H1 (cell line): ENCODE data around the gene WNK2. TPM values are rescaled to one million over a fixed set of nuclear protein-coding genes. Genes with fewer than 3 reads are reported as not detected.

ENCODE experiments used
- CTCF ChIA-PET: fragments of 300-600 bp; sonication (Branson Sonifier 250); formaldehyde crosslinking; loops from one replicate; lab custom pipeline; 2021; ENCODE audit not compliant: partially characterized antibody; lab: Charles Lee
- POLR2A ChIA-PET: fragments of 300-600 bp; sonication (Branson Sonifier 250); formaldehyde crosslinking; loops from one replicate; lab custom pipeline; 2021; ENCODE audit warnings: inconsistent platforms; ENCODE audit not compliant: partially characterized antibody; lab: Charles Lee
- DNase-seq, 2 experiments: peaks; one replicate each; pipeline versions ENCODE4 v3.0.0 to v3.0.0-alpha.2; 2010 to 2022; ENCODE audit warnings: low spot score in 2 of 2, low read depth in 1 of 2, mixed read lengths in 1 of 2
- FAIRE-seq: peaks from 2 replicates; lab custom pipeline; 2011; peaks lifted over from hg19 to GRCh38; lab: Jason Lieb, UNC
- H2AFZ ChIP-seq: 2 replicates; pipeline ENCODE4 v1.8.1; 2012; ENCODE audit warnings: low read length, inconsistent platforms
- H2AK5ac ChIP-seq: 2 replicates; pipeline ENCODE4 v1.6.1; 2013; ENCODE audit warnings: low read depth, low read length
- H2BK120ac ChIP-seq: replicated peaks from 2 replicates; pipeline ENCODE3; 2013; ENCODE audit warnings: low read depth, low read length, inconsistent platforms
- H2BK12ac ChIP-seq: 2 replicates; pipeline ENCODE4 v1.6.1; 2013; ENCODE audit warnings: low read depth, low read length
- H2BK15ac ChIP-seq: 2 replicates; pipeline ENCODE4 v1.6.1; 2013; ENCODE audit warnings: low read length
- H2BK20ac ChIP-seq: 2 replicates; pipeline ENCODE4 v1.6.1; 2013; ENCODE audit warnings: low read length
- H2BK5ac ChIP-seq: 2 replicates; pipeline ENCODE4 v1.6.1; 2013; ENCODE audit warnings: low read depth, low read length
- H3K14ac ChIP-seq: 2 replicates; pipeline ENCODE4 v1.6.1; 2013; ENCODE audit warnings: inconsistent platforms; ENCODE audit not compliant: insufficient read length
- H3K18ac ChIP-seq: 2 replicates; pipeline ENCODE4 v1.6.1; 2013; ENCODE audit warnings: low read length; ENCODE audit errors: extremely low read depth
- H3K23ac ChIP-seq: 2 replicates; pipeline ENCODE4 v1.6.1; 2013; ENCODE audit warnings: inconsistent platforms; ENCODE audit not compliant: insufficient read length
- H3K23me2 ChIP-seq: 2 replicates; pipeline ENCODE4 v1.6.1; 2013; ENCODE audit warnings: low read depth, low read length
- H3K27ac ChIP-seq: 2 replicates; pipeline ENCODE4 v1.6.1; 2011; ENCODE audit warnings: low read depth, low read length, inconsistent platforms
- H3K27me3 ChIP-seq, 4 experiments: replicated peaks in 1 of 4; 1 replicate in 1 of 4; 2 replicates in 3 of 4; pipeline versions ENCODE4 v1.6.1 to v1.8.1; 2011 to 2013; ENCODE audit warnings: low read length in 3 of 4, mild to moderate bottlenecking in 3 of 4, inconsistent platforms in 2 of 4, mixed read lengths in 2 of 4, moderate library complexity in 1 of 4; ENCODE audit not compliant: control insufficient read depth in 3 of 4, insufficient read depth in 3 of 4; ENCODE audit errors: extremely low read depth in 1 of 4
- H3K36me3 ChIP-seq, 4 experiments: 2 replicates each; pipeline versions ENCODE4 v1.6.1 to v1.8.1; 2011 to 2013; ENCODE audit warnings: mild to moderate bottlenecking in 4 of 4, low read length in 3 of 4, moderate library complexity in 2 of 4, control low read depth in 1 of 4, inconsistent platforms in 1 of 4; ENCODE audit not compliant: insufficient read depth in 4 of 4, control insufficient read depth in 2 of 4
- H3K4ac ChIP-seq: replicated peaks from 2 replicates; pipeline ENCODE3; 2013; ENCODE audit warnings: low read length, low read depth, mixed read lengths, inconsistent platforms; ENCODE audit not compliant: insufficient read length
- H3K4me1 ChIP-seq, 4 experiments: replicated peaks in 1 of 4; 1 replicate in 1 of 4; 2 replicates in 3 of 4; pipeline versions ENCODE4 v1.6.1 to v1.8.1; 2011 to 2013; ENCODE audit warnings: low read length in 3 of 4, inconsistent platforms in 2 of 4, mixed read lengths in 1 of 4; ENCODE audit not compliant: insufficient read depth in 4 of 4, control insufficient read depth in 3 of 4
- H3K4me2 ChIP-seq, 2 experiments: 2 replicates each; pipeline versions ENCODE4 v1.6.1 to v1.8.1; 2011 to 2013; ENCODE audit warnings: low read depth in 2 of 2, low read length in 2 of 2, control low read depth in 1 of 2, inconsistent platforms in 1 of 2, mild to moderate bottlenecking in 1 of 2; ENCODE audit not compliant: insufficient read depth in 1 of 2
- H3K4me3 ChIP-seq, 4 experiments: fragments of 200-600, 300-600 bp in 1 of 4; sonication (generic), shearing (Covaris generic), sonication (Bioruptor Twin) in 1 of 4; 2 replicates each; pipeline versions ENCODE4 v1.5.1 to v1.8.1; 2011 to 2016; ENCODE audit warnings: low read length in 4 of 4, low read depth in 3 of 4, control low read depth in 2 of 4, inconsistent platforms in 2 of 4, mild to moderate bottlenecking in 2 of 4, mixed read lengths in 1 of 4, moderate library complexity in 1 of 4; ENCODE audit not compliant: insufficient read depth in 2 of 4; ENCODE audit errors: extremely low read depth in 1 of 4
- H3K56ac ChIP-seq: replicated peaks from 2 replicates; pipeline ENCODE3; 2013; ENCODE audit warnings: low read depth, mild to moderate bottlenecking, mixed read lengths, low read length, inconsistent platforms; ENCODE audit not compliant: insufficient read length
- H3K79me1 ChIP-seq: 2 replicates; pipeline ENCODE4 v1.6.1; 2013; ENCODE audit warnings: low read depth, low read length, control low read depth
- H3K79me2 ChIP-seq, 2 experiments: 2 replicates each; pipeline versions ENCODE4 v1.6.1 to v1.8.1; 2012 to 2013; ENCODE audit warnings: low read length in 2 of 2, mild to moderate bottlenecking in 2 of 2, inconsistent platforms in 1 of 2; ENCODE audit not compliant: insufficient read depth in 2 of 2, control insufficient read depth in 1 of 2
- H3K9ac ChIP-seq, 4 experiments: replicated peaks in 1 of 4; 1 replicate in 1 of 4; 2 replicates in 3 of 4; pipeline versions ENCODE4 v1.6.1 to v1.8.1; 2011 to 2013; ENCODE audit warnings: low read depth in 3 of 4, low read length in 3 of 4, control low read depth in 2 of 4, mild to moderate bottlenecking in 2 of 4, moderate library complexity in 2 of 4, inconsistent platforms in 1 of 4; ENCODE audit errors: extremely low read depth in 1 of 4
- H3K9me3 ChIP-seq, 2 experiments: 2 replicates each; pipeline versions ENCODE4 v1.6.1 to v1.8.1; 2012 to 2013; ENCODE audit warnings: mild to moderate bottlenecking in 2 of 2, moderate library complexity in 2 of 2, control low read depth in 1 of 2, inconsistent platforms in 1 of 2, low read depth in 1 of 2, low read length in 1 of 2, mixed read lengths in 1 of 2; ENCODE audit not compliant: insufficient read depth in 2 of 2
- H4K20me1 ChIP-seq, 2 experiments: replicated peaks in 1 of 2; 2 replicates each; pipeline versions ENCODE3 to v1.8.1; 2011 to 2013; ENCODE audit warnings: inconsistent platforms in 2 of 2, low read length in 2 of 2, mild to moderate bottlenecking in 1 of 2; ENCODE audit not compliant: insufficient read depth in 2 of 2, control insufficient read depth in 1 of 2
- H4K5ac ChIP-seq: 2 replicates; pipeline ENCODE4 v1.6.1; 2013; ENCODE audit warnings: low read length, low read depth, mixed read lengths, inconsistent platforms; ENCODE audit not compliant: insufficient read length
- H4K8ac ChIP-seq: 2 replicates; pipeline ENCODE4 v1.8.0; 2013; ENCODE audit warnings: mild to moderate bottlenecking, moderate library complexity, low read length, inconsistent platforms; ENCODE audit not compliant: insufficient read depth; ENCODE audit errors: extremely low read depth
- H4K91ac ChIP-seq: replicated peaks from 2 replicates; pipeline ENCODE3; 2013; ENCODE audit warnings: low read length, mixed read lengths, inconsistent platforms; ENCODE audit not compliant: insufficient read length
- BACH1 ChIP-seq: IDR thresholded peaks from 2 replicates; pipeline ENCODE4 v1.6.1; 2012; ENCODE audit warnings: low read length, improper control_type of control experiment
- CTBP2 ChIP-seq: IDR thresholded peaks from 2 replicates; pipeline ENCODE4 v1.7.0; 2011; ENCODE audit warnings: borderline replicate concordance, mild to moderate bottlenecking, moderate library complexity, mixed read lengths, low read length; ENCODE audit not compliant: insufficient read depth, insufficient read length
- HDAC2 ChIP-seq, 2 experiments: fragments of 300-600 bp in 1 of 2; sonication (generic) in 1 of 2; IDR thresholded peaks; 2 replicates each; pipeline ENCODE4 v1.6.1; 2011 to 2012; ENCODE audit warnings: low read depth in 2 of 2, low read length in 2 of 2, mild to moderate bottlenecking in 2 of 2, moderate library complexity in 2 of 2, borderline replicate concordance in 1 of 2, inconsistent platforms in 1 of 2
- NANOG ChIP-seq: IDR thresholded peaks from 2 replicates; pipeline ENCODE4 v1.6.1; 2011; ENCODE audit warnings: low read length, low read depth, mild to moderate bottlenecking, inconsistent platforms; ENCODE audit not compliant: insufficient read depth, poor library complexity, severe bottlenecking
- POU5F1 ChIP-seq: IDR thresholded peaks from 2 replicates; pipeline ENCODE4 v1.6.1; 2011; ENCODE audit warnings: low read depth, mild to moderate bottlenecking, low read length, moderate library complexity
- RXRA ChIP-seq: IDR thresholded peaks from 2 replicates; pipeline ENCODE4 v1.6.1; 2011; ENCODE audit warnings: low read depth, mild to moderate bottlenecking, low read length, moderate library complexity; ENCODE audit not compliant: insufficient read depth
- SAP30 ChIP-seq: fragments of 300-600 bp; sonication (generic); IDR thresholded peaks from 2 replicates; pipeline ENCODE4 v1.7.1; 2012; ENCODE audit warnings: low read length, moderate library complexity, mild to moderate bottlenecking, inconsistent platforms; ENCODE audit not compliant: insufficient read depth, insufficient replicate concordance
- TAF7 ChIP-seq: optimal IDR thresholded peaks from 2 replicates; pipeline ENCODE3; 2011; ENCODE audit warnings: low read depth, mild to moderate bottlenecking, inconsistent platforms, low read length, moderate library complexity, borderline replicate concordance
- USF2 ChIP-seq: IDR thresholded peaks from 2 replicates; pipeline ENCODE4 v1.6.1; 2011; ENCODE audit warnings: low read length, improper control_type of control experiment
- WGBS, 2 experiments: shearing (Covaris generic) in 1 of 2; methylation state at CpG; one replicate each; pipeline versions ENCODE4 v1.1.6 to v1.1.7; 2013 to 2015; ENCODE audit warnings: low lambda C conversion rate in 2 of 2, mixed read lengths in 2 of 2, inconsistent platforms in 1 of 2, low coverage in 1 of 2, missing lambda C conversion rate in 1 of 2; ENCODE audit not compliant: insufficient replicate concordance in 2 of 2, insufficient coverage in 1 of 2, insufficient read length in 1 of 2; ENCODE audit errors: extremely low coverage in 1 of 2, missing lambda C conversion rate in 1 of 2; 5-methylcytosine and 5-hydroxymethylcytosine counted together
- polyA plus RNA-seq, 7 experiments: library from polyadenylated mRNA; depleted of rRNA in 3 of 7; stranded (reverse) in 5 of 7; unstranded in 2 of 7; fragments of >200 nt in 5 of 7; fragments of 200-250 nt in 2 of 7; gene quantifications; 1 replicate in 5 of 7; 2 replicates in 1 of 7; 4 replicates in 1 of 7; pipeline versions ENCODE4 v1.2.1 to v1.2.3, GENCODE V29; 2011 to 2013; ENCODE audit warnings: missing spikeins in 2 of 7, mixed read lengths in 2 of 7
- total RNA-seq: library from RNA; stranded (reverse); fragmentation: NEBNext Ultra II Directional; extraction: Animal tissue kit (Norgen Biotek cat#: 25700); gene quantifications from 2 replicates; pipeline ENCODE4 v1.2.1, GENCODE V29; 2021

The WNK2 gene
- total and polyA plus RNA-seq, 2 of the 8 experiments (the other 6 are each of a cell fraction or from before 2014, with no cell fraction given): 12.0 to 87.2 TPM

- H3K14ac ChIP-seq: no peak overlapping the region
- CTCF ChIA-PET: interaction anchor here (0.7 to 3.2 kb wide), 2 partner anchors 21 to 100 kb away, joined by 3 to 7 read pairs; no protein-coding TSS in a partner anchor
- no peak for TF ChIP-seq SAP30
- no peak for TF ChIP-seq USF2
- no peak for TF ChIP-seq CTBP2
- TF ChIP-seq RXRA: no peak
- no peak for TF ChIP-seq TAF7
- no peak for TF ChIP-seq NANOG
- no peak for TF ChIP-seq HDAC2 (IDR thresholded peaks at IDR 0.05; ENCODE audit: borderline replicate concordance in 1 of 2, low read depth in 2 of 2, low read length in 2 of 2)
- no peak for TF ChIP-seq POU5F1
- no peak for TF ChIP-seq BACH1
Observed at GRCh38 chr9:93267091-93267541, 83.2 kb downstream of the WNK2 start.

More at GRCh38 chr9:93267091-93267541, 83.2 kb downstream of the WNK2 start:
- whole genome bisulfite sequencing, 2 experiments: 90% methylated on average over 10 of the region's 10 CpGs; no CpG with 5 or more reads in 1 of the 2 experiments
- POLR2A ChIA-PET: no interaction called here
- DNase-seq (no peak), FAIRE-seq (no peak)
- H3K36me3 ChIP-seq: peaks cover 2 to 27% (median 14%) of the 10 kb centered on the region in 4 experiments; a peak in 6 of 8 replicates
- no peak overlapping the region for H4K8ac ChIP-seq
- H2AFZ ChIP-seq: no peak overlapping the region
- H2BK5ac ChIP-seq: no peak overlapping the region
- H3K27me3 ChIP-seq: no peaks in the 10 kb centered on the region
- H4K5ac ChIP-seq: no peak overlapping the region
- H3K56ac ChIP-seq: no peak overlapping the region
- no peak overlapping the region for H3K4ac ChIP-seq
- H2AK5ac ChIP-seq: no peak overlapping the region
- no peaks in the 10 kb centered on the region for H3K9me3 ChIP-seq
- no peaks in the 10 kb centered on the region for H3K79me2 ChIP-seq
- no peak overlapping the region for H2BK20ac ChIP-seq
- no peak overlapping the region for H3K18ac ChIP-seq
- no peak overlapping the region for H3K23ac ChIP-seq
- H2BK12ac ChIP-seq: no peak overlapping the region
- H3K4me2 ChIP-seq: no peak overlapping the region
- no peaks in the 10 kb centered on the region for H3K23me2 ChIP-seq
- no peak overlapping the region for H2BK120ac ChIP-seq
- H3K9ac ChIP-seq: no peak overlapping the region
- no peaks in the 10 kb centered on the region; the same call in 1 of the 2 replicates for H3K79me1 ChIP-seq
- H3K4me1 ChIP-seq: no peaks in the 10 kb centered on the region
- H4K91ac ChIP-seq: no peak overlapping the region
- H4K20me1 ChIP-seq: peaks cover 2% of the 10 kb centered on the region in 2 experiments
- no peak overlapping the region for H3K27ac ChIP-seq
- no peak overlapping the region for H2BK15ac ChIP-seq
- no peak overlapping the region for H3K4me3 ChIP-seq
